Right lobe of liver (tissue), 6 donors: Measurements from ENCODE around the gene WASF3. TPM values are rescaled to one million over a fixed set of nuclear protein-coding genes. Genes with fewer than 3 reads are reported as not detected.

Experiments used
- ATAC-seq, 4 donors: fragments of 200-7000 bp; cut with Tn5 transposase; one replicate each; pipeline ENCODE4 v1.9.1; 2020; ENCODE audit warnings: mild to moderate bottlenecking in 4 of 4, moderate library complexity in 4 of 4
- DNase-seq, 3 donors: peaks; one replicate each; pipeline ENCODE4 v3.0.0-alpha.2; 2020
- H3K27ac ChIP-seq, 3 donors: fragments of 200-600 bp; one replicate each; pipeline ENCODE4 v1.8.0; 2022
- H3K27me3 ChIP-seq, 2 donors: fragments of 200-600 bp; one replicate each; pipeline ENCODE4 v1.8.0; 2022
- H3K36me3 ChIP-seq, 4 donors: fragments of 200-600 bp; sonication (generic) in 1 of 4; one replicate each; pipeline versions ENCODE4 v1.5.1 to v1.8.0; 2017 to 2022; ENCODE audit warnings: control low read depth in 1 of 4
- H3K4me1 ChIP-seq, 4 donors: fragments of 200-600 bp; sonication (generic) in 1 of 4; one replicate each; pipeline versions ENCODE4 v1.5.1 to v1.8.0; 2017 to 2022; ENCODE audit warnings: control low read depth in 1 of 4
- H3K4me3 ChIP-seq, 3 donors: fragments of 200-600 bp; one replicate each; pipeline ENCODE4 v1.8.0; 2022
- H3K9me3 ChIP-seq, 4 donors: fragments of 200-600 bp; sonication (generic) in 1 of 4; one replicate each; pipeline versions ENCODE4 v1.5.1 to v1.8.0; 2017 to 2022; ENCODE audit warnings: control low read depth in 1 of 4
- POLR2A ChIP-seq: fragments of 450-650 bp; IDR thresholded peaks from one replicate; pipeline ENCODE4 v1.6.1; 2017; ENCODE audit warnings: antibody characterized with exemption, mild to moderate bottlenecking
- WGBS: methylation state at CpG from one replicate; pipeline ENCODE4 v1.1.6; 2018; ENCODE audit warnings: low coverage, low lambda C conversion rate; ENCODE audit not compliant: insufficient coverage; ENCODE audit errors: missing lambda C conversion rate; 5-methylcytosine and 5-hydroxymethylcytosine counted together
- intact Hi-C, 2 donors: fragments of 100-400 bp; cut with DNase I; formaldehyde crosslinking; loops; one replicate each; pipeline versions ENCODE4 v1.11.2 to v1.14.1; 2022
- total RNA-seq, 6 experiments: library from RNA; depleted of rRNA in 2 of 6; stranded (reverse); fragments of >200 nt in 2 of 6; fragmentation: NEBNext Ultra II Directional in 3 of 6; extraction: Animal tissue kit (Norgen Biotek cat#: 25700) in 3 of 6; gene quantifications; one replicate each; pipeline versions ENCODE4 v1.1.0 to v1.2.4, GENCODE V29; 2016 to 2023
- TF ChIP-seq, protein P1 (sequence below), 4 donors: fragments of 200-600 bp in 3 of 4; fragments of 450-650 bp in 1 of 4; IDR thresholded peaks; one replicate each; pipeline versions ENCODE4 v1.5.1 to v1.8.0; 2016 to 2022; ENCODE audit warnings: antibody characterized with exemption in 4 of 4, mild to moderate bottlenecking in 2 of 4
- donor health status: DM: no; HTN: yes; CAD: no.
- donor health status: DM: no; HTN: no; CAD: no.
- donor health status: DM: no; HTN: no; CAD: no.
- donor health status: DM: no; HTN: yes; CAD: no.
- donor health status: DM: no; HTN: yes; CAD: no.

The WASF3 gene
- total RNA-seq, 6 experiments from 2014 or later, result 5.8 to 14.5 (median 8.3) TPM

DNA sequence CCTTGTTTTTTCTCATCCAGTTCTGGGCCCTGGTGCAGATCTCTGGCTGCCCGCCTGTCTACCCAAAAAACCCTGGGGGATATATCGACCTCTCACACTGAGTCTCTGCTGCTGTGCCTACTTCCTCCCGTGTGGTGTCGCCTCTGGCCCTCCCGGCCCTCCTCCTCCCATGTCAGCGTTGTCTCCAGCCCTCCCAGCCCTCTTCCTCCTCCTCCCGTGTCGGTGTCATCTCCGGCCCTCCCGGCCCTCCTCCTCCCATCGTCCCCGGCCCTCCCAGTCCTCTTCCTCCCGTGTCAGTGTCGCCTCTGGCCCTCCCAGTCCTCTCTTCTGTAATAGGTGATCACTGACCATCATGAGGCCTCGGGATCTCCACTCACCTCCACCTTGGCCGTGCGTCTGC lies 121.3 kb downstream of the WASF3 start:
- DNase-seq (no peak), ATAC-seq (peak in 1 of 4 donors; percentile 23)
- intact Hi-C loops, result no loop called here
- Histone ChIP-seq H3K4me3 (no peak overlapping the region), H3K27me3 (no peaks in the 10 kb centered on the region), H3K27ac (no peak overlapping the region), H3K36me3 (no peaks in the 10 kb centered on the region), H3K9me3 (no peaks in the 10 kb centered on the region), H3K4me1 (no peaks in the 10 kb centered on the region)
- TF ChIP-seq, protein P1, sequence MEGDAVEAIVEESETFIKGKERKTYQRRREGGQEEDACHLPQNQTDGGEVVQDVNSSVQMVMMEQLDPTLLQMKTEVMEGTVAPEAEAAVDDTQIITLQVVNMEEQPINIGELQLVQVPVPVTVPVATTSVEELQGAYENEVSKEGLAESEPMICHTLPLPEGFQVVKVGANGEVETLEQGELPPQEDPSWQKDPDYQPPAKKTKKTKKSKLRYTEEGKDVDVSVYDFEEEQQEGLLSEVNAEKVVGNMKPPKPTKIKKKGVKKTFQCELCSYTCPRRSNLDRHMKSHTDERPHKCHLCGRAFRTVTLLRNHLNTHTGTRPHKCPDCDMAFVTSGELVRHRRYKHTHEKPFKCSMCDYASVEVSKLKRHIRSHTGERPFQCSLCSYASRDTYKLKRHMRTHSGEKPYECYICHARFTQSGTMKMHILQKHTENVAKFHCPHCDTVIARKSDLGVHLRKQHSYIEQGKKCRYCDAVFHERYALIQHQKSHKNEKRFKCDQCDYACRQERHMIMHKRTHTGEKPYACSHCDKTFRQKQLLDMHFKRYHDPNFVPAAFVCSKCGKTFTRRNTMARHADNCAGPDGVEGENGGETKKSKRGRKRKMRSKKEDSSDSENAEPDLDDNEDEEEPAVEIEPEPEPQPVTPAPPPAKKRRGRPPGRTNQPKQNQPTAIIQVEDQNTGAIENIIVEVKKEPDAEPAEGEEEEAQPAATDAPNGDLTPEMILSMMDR (IDR thresholded peaks at IDR 0.05), result no peak
- TF ChIP-seq POLR2A, result no peak
- WGBS, result 84% methylated on average over 16 of the region's 17 CpGs

DNA sequence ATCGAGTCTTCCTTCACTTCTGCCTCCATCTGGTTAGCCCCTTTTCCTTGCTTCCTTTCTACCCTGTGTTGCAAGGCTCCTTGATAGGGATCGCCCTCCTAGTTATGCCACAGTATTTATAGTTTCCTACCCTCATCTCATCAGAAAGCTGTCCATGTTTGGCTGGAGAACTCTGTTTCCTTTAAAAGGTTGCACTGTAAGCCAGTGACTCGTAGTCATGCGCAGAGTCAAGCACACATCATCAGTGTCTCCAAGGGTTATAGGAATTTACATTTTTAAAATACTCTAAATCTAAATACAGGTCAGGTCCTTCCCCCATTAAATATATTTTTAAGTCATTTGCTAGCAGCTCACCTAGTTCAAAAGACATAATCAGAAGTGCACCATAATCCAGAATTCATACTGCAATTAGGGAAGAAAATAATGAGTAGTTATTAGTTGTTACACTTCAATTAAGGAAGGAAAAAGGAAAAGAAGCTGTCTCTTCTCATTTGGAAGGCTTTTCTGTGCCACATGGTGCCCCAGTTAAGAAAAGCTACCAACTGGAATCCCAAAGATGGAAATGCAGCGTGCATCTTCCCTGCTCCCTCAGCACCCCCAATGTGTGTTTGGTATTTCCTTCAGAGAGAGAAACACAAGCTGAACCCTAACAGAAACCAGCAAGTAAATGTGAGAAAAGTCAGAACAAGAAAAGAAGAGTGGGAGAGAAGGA lies 122.1 kb downstream of the WASF3 start:
- Histone ChIP-seq H3K27ac (no peak overlapping the region), H3K27me3 (no peaks in the 10 kb centered on the region), H3K9me3 (no peaks in the 10 kb centered on the region), H3K4me3 (no peak overlapping the region), H3K36me3 (no peaks in the 10 kb centered on the region), H3K4me1 (no peaks in the 10 kb centered on the region)
- intact Hi-C loops, result no loop called here
- DNase-seq (no peak), ATAC-seq (no peak)
- TF ChIP-seq, protein P1 (IDR thresholded peaks at IDR 0.05), result no peak
- TF ChIP-seq POLR2A, result no peak
- 75% methylated on average over 5 of the region's 5 CpGs for WGBS

DNA sequence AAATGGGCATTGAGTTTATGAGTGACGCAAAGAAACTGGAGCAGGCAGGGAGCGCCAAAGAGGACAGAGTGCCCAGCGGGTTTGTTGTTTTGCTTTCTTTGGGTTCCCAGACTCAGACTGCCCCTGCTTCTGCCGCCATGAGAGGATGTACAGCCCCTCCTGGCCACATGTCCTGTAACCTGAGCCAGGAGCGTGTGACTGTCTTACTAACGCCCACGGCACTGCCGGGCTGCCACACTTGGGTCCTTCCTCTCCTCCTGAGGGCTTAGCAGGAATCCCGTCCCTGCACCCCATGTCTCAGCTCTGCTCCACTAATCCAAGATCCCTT lies 122.6 kb downstream of the WASF3 start:
- no peaks in the 10 kb centered on the region for H3K36me3 ChIP-seq
- no peaks in the 10 kb centered on the region for H3K27me3 ChIP-seq
- ATAC-seq (no peak), DNase-seq (no peak)
- H3K9me3 ChIP-seq, result no peaks in the 10 kb centered on the region
- WGBS, result 100% methylated on average over 1 of the region's 9 CpGs
- H3K27ac ChIP-seq, result no peak overlapping the region
- no peak overlapping the region for H3K4me3 ChIP-seq
- H3K4me1 ChIP-seq, result no peaks in the 10 kb centered on the region
- no peak for TF ChIP-seq POLR2A
- TF ChIP-seq, protein P1 (IDR thresholded peaks at IDR 0.05), result no peak
- intact Hi-C loops, result no loop called here

DNA sequence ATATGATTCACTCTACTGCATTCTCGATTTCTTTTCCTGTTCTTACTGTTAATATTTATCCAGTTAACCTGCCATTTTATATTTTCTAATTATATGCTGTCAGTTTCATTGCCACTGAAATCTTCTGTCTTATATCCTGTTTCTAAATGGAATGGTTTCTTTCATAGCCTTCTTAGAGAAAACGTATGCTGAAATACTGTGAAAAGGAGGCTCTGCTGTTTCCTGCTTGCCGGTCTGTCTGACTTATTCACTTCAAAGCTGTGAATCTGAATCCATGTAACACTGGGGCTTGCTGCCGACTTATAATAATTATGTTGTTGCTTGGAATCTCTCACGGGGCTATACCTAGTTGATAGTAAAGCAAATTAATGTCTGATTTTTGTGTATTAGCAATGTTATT lies 123.1 kb downstream of the WASF3 start:
- Histone ChIP-seq H3K27me3 (no peaks in the 10 kb centered on the region), H3K4me1 (no peaks in the 10 kb centered on the region), H3K36me3 (no peaks in the 10 kb centered on the region), H3K27ac (no peak overlapping the region), H3K4me3 (no peak overlapping the region), H3K9me3 (no peaks in the 10 kb centered on the region)
- ATAC-seq, result no peak
- 73% methylated on average over 5 of the region's 5 CpGs for WGBS
- DNase-seq, result no peak
- intact Hi-C loops, result no loop called here
- TF ChIP-seq POLR2A, result no peak
- TF ChIP-seq, protein P1 (IDR thresholded peaks at IDR 0.05), result no peak
